ENCODE results near the gene ORAI3. TPM values are rescaled to one million over a fixed set of nuclear protein-coding genes. Genes with fewer than 3 reads are reported as not detected.
"Not testable (repeated sequence)": the region's sequence is repeated elsewhere in the genome, so short reads cannot be mapped to it uniquely, and the experiment has no call there.

Gene ORAI3
- total RNA-seq, 1 donor from 2014 or later, result 4.1 TPM

DNA sequence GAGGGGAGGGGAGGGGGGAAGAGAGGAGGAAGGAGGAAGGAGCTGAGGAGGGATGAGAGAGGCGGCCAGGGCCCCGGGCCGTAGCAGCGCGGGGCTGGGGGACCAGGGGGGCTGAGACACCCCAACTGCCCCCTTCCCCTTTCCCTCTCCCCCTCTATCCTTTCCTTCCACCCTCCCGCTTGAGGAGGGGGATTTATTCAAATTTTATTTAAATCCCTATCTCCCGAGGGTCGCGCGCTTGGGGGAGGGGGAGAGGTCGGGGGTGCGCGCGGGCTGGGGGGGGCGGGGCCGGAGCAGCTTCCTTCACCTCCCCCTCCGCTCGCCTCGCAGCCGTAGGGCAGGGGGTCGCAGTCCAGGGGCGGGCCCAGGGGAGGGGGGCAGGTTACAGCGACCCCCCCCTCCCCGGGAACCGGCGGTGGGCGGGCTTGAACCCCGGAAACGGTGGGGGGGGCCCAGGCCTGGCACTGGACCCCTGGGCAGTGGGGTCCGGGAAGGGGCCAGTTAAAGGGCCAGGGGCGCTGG lies 25.3 kb upstream of the ORAI3 start, which contains the start of gene FBXL19:
TSS of gene FBXL19 (plus strand) at position 19 of the 522 bp plus-strand sequence. CDS start 2,183 bp downstream, outside the sequence.
- no peak for FAIRE-seq
- DNase-seq (ENCODE audit: low spot score in 2 of 2), result peak in 1 of 2 donors; percentile 40

DNA sequence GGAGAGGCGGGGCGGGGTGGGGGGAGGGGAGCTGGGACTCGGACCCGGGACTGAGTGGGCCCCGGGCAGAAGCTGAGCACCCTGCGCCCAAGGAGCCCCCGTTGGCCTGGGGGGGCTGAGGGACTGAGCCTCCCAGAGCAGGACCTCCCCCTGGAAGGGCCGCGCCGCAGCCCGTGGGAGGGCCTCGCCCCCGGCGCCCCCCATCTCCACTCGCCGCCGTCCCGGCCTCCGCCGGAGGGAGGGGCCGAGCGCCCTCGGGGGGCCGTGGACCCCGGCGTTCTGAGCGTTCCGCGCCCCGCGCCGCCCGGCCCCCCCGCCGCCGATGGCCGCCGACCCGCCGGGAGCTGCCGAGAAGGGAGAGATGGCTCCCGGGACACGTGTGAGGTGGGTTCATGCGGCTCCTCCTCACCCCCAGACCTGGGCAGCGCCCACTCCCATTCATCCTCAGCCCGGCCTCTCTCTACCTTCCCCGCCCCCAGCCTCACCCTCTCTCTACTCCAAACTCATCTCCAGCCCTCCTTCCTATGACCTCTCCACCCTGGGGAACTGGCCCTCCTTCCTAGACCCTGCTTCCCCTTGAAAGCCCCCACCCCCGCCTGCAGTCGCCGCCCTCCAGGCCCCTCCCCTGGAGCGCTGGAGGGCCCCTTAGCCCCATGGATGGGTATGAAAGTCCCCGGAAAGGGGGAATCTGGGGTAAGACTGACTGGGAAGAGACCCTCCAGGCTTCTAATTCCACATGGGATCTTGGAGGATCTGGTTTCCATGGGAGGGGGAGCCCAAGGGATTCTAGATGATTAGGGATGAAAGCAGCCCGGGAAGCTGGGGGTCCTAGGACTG lies 24.6 kb upstream of the ORAI3 start:
- no peak for FAIRE-seq

DNA sequence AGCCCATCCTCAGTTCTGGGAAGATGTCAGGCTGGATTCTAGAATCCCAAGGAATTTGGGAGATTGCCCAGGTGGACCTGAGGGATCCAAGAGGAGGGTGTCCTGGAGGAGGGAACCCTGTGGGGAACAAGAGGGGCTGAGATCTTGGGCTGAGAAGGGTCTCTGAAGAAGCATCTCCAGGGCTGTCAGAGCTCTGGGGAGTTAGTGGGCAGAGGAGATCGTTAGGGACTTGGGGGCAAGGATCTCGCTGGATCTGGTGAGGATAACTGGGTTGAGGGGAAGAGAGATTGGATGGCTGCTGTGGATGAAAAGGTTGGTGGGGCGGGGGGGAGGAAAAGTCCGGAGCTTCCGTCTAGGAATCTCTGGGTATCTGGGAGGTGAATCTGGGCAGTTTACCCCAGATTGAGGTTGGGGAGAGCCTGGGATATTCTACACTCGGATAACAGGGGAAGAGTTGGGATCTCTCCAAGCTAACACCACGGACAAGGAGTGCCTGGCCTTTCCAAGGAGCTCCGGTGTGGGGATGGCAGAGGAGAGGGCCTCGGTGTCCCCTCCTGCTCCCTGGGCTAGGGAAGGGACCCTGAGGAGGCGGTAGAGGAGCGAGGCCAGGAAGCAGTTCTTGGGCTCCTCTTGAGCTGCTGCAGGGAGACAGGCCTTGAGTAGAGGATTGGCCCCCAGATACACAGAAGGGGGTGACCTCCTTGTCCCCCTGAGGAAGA lies 23.8 kb upstream of the ORAI3 start:
- DNase-seq (ENCODE audit: low spot score in 2 of 2), result no peak
- FAIRE-seq, result no peak

More for the DNA sequence above, 24.6 kb upstream of the ORAI3 start:
- DNase-seq (ENCODE audit: low spot score in 2 of 2), result peak in 1 of 2 donors; percentile 42

DNA sequence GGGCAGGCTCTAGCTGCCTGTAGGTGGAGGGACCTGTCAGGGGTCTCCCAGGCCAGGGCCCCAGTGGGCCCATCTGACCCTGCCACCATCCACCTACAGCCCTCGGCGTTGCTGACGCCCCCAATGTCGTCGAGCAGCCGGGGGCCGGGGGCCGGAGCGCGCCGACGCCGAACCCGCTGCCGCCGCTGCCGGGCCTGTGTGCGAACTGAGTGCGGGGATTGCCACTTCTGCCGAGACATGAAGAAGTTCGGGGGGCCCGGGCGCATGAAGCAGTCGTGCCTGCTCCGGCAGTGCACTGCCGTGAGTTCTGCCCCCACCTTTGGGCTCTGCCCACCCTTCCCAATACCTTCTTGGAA lies 23.3 kb upstream of the ORAI3 start:
- DNase-seq (ENCODE audit: low spot score in 2 of 2) (no peak), FAIRE-seq (no peak)

DNA sequence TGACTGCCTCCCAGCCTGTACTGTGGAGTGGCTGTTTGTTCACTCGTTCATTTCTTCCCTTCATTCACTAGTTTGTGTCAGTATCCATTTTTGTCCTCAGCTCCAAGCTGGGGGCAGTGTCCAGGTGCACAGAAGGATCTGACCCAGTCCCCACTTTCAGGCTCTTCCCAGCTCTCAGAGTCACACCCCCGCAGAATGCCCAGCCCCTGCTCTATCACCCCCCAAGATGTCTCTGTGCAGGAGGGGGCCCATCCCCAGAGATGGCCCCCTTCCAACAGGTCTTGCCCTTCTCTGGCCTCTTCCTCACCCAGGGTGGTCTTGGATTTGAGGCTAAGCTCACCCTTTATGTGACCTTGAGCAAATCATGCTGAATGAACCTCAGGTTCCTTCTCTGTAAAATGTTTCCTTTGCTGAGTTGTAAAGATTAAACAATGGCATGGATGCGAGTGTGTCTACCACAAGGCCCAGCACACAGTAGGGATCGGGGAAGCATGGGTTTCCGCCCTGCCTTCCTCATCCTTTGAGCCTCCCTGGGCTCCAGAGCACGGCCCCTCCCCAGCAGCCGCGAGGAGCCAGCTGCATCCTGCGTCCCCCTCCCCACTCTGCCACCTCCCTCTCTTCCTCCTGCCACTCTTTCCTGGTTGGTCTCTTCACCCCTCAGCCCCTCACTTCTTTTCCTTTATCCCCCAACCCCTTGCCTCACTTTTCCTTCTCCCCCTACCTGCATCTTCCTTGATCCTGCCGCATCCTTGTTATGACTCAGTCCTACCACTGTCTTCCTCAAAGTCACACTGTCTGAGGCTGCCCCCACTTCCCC lies 22.7 kb upstream of the ORAI3 start:
- DNase-seq (ENCODE audit: low spot score in 2 of 2) (no peak), FAIRE-seq (no peak)

DNA sequence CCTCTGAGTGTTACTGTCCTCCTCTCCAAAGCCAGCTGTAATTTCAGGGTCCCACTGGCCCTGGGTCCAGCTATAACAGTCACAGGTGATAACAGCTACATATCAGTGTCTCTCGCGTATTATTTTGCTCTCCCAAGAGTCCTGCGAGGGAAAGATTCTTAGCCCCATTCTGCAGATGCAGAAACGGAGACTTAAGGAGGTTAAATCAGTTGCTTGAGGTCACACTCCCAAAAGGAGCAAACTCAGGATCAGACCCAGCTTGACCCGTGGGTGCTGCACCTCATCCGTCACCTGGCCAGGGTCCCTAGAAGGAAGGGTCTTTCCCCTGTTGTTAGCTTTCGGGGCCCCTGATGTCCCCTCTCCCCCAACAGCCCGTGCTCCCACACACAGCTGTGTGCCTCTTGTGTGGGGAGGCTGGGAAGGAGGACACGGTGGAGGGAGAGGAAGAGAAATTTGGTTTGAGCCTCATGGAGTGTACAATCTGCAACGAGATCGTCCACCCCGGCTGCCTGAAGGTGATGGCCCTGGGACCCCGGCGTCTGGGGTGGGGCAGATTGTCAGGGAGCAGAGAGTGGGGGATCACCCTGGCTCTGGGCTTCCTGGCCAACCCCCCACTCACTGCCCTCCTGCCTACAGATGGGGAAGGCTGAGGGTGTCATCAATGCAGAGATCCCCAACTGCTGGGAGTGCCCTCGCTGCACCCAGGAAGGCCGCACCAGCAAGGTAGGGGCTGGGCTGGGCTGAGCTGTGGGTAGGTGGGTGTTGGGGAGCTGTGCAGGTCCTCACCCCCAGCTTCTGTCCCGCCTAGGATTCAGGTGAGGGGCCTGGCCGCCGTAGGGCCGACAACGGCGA lies 21.7 kb upstream of the ORAI3 start:
- no peak for FAIRE-seq

DNA sequence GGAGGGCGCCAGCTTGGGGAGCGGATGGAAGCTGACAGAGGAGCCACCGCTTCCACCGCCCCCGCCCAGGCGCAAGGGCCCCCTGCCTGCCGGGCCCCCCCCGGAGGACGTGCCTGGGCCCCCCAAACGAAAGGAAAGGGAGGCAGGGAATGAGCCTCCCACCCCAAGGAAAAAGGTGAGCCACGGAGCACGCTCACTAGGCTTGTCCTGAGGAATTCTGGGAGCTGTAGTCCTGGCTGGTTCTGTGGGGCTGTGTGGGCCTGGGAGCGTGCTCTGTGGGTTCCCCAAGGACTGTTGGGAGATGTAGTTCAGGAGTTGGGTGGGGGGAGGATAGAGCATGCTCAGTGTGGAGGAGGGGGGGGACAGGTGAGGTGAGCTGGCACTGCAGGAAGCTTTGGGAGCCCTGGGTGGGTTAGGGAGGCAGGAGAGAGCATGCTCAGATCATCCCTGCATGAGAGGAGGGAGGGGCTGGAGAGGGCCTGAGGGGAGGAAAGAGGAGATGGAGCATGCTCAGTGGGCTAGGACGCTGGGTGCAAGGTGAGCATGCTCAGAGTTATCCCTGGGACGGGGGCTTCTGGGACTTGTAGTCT lies 21.0 kb upstream of the ORAI3 start:
- FAIRE-seq (no peak), DNase-seq (ENCODE audit: low spot score in 2 of 2) (peak; percentile 71 to 77)

More for the DNA sequence above, 21.7 kb upstream of the ORAI3 start:
- DNase-seq (ENCODE audit: low spot score in 2 of 2), result no peak

DNA sequence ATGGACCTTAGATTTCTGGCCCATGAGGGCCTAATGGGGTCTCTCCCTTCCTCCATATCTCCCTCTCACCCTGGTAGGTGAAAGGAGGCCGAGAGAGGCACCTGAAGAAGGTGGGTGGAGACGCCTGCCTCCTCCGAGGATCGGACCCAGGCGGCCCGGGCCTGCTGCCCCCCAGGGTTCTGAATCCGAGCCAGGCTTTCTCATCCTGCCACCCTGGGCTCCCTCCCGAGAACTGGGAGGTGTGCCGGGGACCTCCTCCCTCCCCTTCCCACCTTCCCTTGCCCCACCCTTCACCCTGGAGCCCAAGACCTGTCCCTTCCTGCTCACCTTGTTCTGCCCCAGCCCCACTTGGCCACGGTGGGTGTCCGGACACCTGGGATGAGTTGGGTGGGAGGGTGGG lies 20.5 kb upstream of the ORAI3 start:
- DNase-seq (ENCODE audit: low spot score in 2 of 2) (no peak), FAIRE-seq (no peak)

DNA sequence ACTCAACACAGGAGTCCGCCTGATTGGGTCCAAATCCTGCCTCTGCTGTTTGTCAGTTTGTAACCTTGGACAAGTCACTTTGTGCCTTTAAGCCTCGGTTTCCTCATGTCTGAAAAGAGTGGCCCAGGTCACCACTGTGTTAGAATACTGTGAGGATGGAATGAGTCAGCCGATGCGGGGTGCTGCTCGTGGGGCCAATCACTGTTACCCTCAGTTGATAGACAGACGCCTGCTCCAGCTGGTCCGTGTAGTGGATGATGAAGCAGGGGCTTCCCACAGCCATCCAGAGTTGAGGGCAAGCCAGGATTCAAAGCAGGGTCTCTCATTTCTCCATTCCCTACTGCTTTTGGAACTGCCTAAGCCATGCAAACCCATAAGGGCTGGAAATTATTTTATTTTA lies 19.7 kb upstream of the ORAI3 start:
- no peak for FAIRE-seq

DNA sequence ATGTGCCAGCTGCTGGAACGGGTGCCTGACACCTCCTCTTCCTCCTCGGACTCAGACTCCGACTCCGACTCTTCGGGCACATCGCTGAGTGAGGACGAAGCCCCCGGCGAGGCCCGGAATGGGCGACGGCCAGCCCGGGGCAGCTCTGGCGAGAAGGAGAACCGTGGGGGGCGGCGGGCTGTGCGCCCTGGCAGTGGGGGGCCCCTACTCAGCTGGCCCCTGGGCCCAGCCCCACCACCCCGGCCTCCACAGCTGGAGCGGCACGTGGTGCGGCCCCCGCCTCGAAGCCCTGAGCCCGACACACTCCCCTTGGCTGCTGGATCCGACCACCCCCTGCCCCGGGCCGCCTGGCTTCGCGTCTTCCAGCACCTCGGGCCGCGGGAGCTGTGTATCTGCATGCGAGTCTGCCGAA lies 18.7 kb upstream of the ORAI3 start:
- DNase-seq (ENCODE audit: low spot score in 2 of 2) (no peak), FAIRE-seq (no peak)

More for the DNA sequence above, 19.7 kb upstream of the ORAI3 start:
- DNase-seq (ENCODE audit: low spot score in 2 of 2), result no peak

DNA sequence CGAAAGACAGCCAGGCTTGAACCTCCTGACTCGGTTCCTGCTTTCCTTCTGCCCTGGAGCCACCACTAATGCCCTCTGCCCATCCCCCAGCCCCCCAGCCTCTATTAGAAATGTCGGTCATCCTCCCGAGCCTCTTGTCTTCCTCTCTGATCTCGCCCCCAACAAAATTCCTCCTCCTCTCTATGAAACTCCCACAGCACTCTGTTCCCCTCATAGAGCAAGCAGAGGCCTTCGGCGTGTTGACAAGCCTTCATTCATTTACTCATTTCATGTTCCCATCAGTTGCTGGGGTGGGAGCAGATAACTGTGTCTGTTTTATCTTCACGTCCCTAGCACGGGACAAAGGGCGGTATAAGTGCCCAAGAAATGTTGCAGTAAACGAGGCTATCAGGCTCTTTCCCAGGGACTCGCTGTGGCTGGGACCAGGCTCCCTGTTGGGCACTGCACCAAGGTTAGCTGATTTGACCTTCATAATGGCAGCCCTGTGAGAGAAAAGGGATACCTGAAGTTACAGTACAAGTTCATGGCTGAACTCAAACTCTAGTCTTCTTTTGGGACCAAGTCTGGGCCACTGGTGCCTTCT lies 17.7 kb upstream of the ORAI3 start:
- no peak for FAIRE-seq
- no peak for DNase-seq (ENCODE audit: low spot score in 2 of 2)

DNA sequence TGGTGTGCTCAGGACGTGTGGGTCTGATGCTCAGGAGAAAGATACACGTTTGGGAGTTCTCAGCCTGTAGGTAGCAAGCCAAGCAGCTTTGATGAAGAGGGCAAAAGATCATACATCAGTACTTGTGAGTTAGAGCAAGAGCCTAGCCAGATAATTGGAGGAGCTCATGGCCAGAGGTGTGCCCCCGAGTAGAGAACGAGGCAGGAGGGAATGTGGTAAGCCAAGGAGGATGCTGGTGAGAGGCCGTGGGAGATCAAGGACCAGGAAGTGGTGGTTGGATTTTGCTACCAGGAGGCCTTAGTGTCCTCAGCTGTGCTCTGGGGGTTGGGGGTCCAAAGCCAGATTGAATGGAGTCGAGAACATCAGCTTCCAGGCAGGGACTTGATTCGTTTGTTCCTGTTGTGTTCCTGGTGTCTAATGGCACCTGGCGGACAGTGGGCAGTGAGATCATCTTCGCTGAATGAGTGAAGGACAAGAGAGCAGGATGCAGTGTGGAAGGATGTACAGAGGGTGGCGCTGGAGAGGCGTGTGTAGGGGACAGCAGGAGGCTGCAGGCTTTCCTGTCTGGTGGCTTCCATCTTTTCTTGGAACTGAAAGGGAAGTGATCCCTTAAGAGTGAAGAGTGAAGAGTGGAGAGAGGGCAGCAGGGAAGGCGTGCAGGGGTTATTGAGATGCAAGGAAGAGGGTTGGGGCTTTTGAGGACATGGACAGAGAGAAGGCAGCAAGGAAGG lies 13.9 kb upstream of the ORAI3 start:
- DNase-seq (ENCODE audit: low spot score in 2 of 2) (peak in 1 of 2 donors; percentile 59), FAIRE-seq (no peak)

DNA sequence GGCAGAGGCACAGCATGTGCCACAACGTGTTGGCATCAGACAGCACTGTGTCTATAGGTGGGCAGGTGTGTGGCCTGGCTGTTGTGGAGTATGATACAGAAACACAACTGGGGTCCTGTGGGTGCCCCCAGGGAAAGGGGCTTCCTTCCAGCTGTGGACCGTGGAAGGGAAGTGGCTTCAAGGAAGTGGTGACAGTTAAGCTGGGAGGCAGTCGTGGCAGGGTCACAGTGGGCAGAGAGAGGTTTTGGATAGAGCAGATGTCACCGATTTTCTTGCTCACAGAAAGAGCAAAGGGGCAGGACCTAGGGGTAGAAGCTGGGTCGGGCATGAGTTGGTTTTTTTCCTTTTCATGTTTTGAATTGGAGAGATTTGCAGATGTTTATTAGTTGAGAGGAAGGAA lies 11.2 kb upstream of the ORAI3 start:
- FAIRE-seq (no peak), DNase-seq (ENCODE audit: low spot score in 2 of 2) (no peak)

DNA sequence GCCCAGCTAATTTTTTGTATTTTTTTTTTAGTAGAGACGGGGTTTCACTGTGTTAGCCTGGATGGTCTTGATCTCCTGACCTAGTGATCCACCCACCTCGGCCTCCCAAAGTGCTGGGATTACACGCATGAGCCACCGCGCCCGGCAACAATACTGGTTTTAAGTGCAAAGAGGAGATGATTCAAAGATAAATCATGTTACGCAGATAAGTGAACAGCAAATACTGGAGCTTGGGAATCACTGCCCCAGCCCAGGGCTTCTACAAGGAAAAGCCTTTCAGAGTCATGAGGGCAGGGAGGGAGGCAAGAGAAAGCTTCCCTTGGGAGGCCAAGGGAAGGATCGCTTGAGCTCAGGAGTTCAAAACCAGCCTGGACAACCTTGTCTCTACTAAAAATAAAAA lies 9.3 kb upstream of the ORAI3 start:
- not testable (repeated sequence) for DNase-seq (ENCODE audit: low spot score in 2 of 2); FAIRE-seq

DNA sequence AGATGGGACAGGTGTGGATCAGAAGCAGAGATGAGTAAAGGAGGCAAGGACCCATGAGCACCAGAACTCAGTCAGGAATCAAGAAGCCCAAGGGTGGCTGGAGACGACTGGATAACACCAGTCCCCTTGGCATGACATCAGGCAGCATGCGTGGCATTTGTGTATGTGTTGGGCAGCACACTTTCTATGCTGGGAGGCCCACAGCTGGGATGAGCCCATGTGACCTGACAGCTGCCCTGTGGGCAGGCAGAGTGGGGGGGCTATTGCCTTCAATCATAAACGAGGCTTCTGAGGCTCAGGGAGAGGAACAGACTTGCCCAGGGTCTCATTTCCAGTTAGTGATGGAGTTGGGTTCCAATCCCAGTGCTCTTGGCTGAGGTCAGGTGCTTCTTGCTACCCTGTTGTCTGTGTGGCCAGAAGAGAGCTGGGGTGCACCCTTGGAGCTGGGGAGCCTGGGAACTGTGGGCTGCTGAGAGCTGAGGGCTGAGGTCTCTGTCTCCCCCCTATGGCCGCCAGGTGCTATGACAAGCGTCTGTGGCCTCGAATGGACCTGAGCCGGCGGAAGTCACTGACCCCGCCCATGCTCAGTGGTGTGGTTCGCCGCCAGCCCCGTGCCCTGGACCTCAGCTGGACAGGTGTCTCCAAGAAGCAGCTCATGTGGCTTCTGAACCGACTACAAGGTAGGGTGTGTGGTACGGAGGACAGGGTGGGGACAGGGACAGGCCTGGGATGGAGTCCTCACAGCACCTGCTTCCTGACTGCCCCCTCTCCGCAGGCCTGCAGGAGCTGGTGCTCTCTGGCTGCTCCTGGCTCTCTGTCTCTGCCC lies 7.1 kb upstream of the ORAI3 start:
- no peak for FAIRE-seq

DNA sequence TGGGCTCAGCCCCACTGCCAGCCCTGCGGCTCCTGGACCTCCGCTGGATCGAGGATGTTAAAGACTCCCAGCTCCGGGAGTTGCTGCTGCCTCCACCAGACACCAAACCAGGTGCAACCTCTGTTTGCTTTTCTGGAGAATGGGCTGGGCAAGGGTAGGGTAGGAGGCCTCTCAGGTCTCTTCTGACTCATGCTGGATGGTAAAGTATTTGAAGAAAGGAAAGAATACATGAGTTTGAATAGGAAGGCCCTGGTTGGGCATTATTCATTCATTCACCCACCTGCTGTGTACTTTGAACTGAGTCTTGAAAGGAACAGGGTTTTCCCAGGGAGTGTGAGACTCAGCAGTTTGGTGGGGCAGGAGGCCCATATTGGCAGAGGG lies 6.5 kb upstream of the ORAI3 start:
- FAIRE-seq, result no peak
- no peak for DNase-seq (ENCODE audit: low spot score in 2 of 2)

More for the DNA sequence above, 7.1 kb upstream of the ORAI3 start:
- peak; percentile 57 to 83 for DNase-seq (ENCODE audit: low spot score in 2 of 2)

DNA sequence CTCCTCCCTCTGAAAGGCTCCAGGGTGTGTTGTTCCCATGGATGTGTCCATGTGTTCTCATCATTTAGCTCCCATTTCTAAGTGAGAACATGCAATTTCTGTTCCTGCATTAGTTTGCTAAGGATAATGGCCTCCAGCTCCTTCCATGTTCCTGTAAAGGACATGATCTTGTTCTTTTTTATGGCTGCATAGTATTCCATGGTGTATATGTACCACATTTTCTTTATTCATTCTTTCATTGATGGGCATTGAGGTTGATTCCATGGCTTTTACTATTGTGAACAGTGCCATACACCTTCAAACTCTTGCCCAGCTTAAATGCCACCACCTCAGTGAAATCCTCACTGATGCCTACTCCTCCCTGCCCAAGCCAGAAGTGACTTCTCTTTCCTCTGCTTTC lies 4.5 kb upstream of the ORAI3 start:
- DNase-seq (ENCODE audit: low spot score in 2 of 2) (no peak), FAIRE-seq (no peak)
